HG03139 (cell line): ENCODE data around the gene C1QTNF12.
A peak's percentile ranks its signal among the peaks of the same experiment; 100 is the strongest.

Source experiments
- ATAC-seq: cut with Tn5 transposase; IDR thresholded peaks from one replicate; pipeline ENCODE4 v1.9.1; 2021; ENCODE audit not compliant: unreplicated experiment

The C1QTNF12 gene

DNA sequence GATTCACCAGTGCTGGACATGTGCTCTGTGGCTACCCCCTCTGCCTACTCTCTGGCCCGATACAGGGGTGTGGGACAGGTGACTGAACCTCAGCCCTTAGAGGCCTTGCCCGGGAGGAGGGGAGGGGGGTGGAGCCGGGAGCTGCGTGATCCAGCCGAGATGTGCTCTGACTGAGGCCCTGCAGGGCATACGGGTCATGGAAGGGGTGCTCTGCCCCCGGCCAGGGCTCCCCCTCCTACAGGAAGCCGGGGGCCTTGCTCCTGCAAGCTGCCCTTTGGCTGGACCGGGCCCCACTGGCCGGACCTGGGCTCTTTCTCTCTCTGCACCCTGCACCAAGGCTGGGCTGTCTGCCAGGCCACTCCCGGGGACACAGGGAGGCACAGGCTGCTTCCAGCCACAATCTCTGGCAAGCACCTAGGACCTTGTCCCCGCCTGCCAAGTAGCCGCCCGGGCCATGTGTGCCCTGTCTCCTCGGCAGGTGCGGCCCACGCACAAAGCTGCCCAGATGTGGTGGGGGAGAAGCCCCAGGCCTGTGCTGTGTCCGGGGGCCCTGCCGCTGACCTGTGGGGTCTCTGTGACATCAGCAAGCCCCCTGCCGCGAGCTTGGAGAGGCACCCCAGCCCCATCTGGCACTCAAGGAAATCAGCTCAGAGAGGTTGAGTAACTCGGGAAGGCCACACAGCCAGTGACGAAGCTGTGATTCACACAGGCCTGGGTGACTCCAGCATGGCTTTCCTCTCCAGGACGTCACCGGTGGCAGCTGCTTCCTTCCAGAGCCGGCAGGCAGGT lies 35.2 kb upstream of the C1QTNF12 start:
- ATAC-seq = no peak

DNA sequence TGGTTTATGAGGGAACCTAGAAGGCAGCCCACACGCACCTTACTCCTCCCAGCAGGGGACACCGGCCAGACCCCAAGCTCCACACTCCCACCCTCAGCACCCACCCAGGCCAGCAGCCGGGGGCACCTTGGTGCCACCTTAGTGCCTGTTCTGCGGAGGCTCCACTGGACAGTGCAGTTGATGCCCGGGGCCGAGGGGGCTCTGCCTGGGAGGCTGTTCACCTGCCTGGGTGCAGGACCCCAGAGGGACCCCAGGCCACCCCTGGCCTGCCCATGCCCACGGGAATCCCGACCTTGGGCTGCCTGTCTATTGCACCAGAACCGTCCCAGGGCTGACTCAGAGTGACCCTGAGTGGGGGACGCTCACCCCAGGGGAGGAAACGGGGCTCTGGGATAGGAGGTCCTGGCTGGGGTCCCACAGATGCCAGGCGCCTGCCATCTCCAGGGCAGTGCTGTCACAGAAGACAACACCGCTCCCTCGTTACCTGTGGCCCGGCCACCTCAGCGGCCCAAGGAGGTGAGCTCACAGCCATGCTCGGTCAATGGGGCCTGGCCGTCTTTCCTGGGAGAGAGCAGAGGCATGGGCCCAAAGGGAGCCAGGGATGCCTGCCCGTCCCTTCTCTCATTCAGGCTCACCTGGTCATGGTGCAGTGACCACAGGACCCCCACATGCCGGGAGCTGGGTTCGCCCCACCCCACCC lies 34.4 kb upstream of the C1QTNF12 start:
- ATAC-seq = no peak

DNA sequence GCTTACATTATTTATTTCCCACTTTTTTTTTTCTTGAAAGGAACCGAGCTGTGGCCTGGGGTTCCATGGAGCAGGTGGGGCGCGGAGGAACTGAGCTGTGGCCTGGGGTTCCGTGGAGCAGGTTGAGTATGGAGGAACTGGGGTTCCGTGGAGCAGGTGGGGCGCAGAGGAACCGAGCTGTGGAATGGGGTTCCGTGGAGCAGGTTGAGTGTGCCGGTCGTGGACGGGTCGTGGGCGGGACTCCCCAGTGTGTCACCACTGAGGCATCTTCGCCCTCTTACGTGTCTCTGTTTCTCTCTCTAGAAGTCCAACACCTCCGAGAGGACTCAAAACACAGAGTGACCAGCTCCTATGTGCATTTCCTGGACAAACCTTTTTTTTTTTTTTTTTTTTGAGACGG lies 32.5 kb upstream of the C1QTNF12 start:
- ATAC-seq = no peak

DNA sequence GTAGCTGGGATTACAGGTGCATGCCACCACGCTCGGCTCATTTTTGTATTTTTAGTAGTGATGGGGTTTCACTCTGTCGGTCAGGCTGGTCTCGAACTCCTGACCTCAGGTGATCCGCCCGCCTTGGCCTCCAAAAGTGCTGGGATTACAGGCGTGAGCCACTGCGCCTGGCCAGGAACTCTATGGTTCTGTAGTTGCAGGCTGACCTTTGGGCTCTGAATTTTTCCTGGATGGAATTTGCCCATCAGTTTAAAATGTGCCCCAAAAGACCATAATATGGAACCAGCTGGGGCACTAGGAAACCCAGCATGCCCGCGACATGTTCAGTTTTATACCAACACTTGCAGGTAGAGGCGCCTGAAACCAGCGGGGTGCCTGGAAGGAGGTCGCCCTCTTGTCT lies 32.1 kb upstream of the C1QTNF12 start:
- no peak for ATAC-seq

DNA sequence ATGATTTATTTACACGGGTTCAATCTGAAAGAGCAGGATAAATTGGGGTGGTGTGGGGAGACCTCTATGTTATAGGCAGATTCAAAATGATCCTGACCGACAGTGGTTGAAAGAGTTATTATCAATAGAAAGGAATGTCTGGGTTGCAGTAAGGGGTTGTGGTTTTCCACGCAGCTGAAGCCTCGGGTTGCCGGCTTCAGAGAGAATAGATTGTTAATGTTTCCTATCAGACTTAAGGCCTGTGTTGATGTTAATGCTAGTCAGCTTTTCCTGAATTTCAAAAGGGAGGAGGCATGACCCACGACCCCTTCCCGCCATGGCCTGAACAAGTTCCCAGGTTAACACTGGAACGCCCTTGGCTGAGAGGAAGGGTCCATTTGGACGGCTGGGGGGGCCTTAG lies 29.3 kb upstream of the C1QTNF12 start:
- no peak for ATAC-seq

DNA sequence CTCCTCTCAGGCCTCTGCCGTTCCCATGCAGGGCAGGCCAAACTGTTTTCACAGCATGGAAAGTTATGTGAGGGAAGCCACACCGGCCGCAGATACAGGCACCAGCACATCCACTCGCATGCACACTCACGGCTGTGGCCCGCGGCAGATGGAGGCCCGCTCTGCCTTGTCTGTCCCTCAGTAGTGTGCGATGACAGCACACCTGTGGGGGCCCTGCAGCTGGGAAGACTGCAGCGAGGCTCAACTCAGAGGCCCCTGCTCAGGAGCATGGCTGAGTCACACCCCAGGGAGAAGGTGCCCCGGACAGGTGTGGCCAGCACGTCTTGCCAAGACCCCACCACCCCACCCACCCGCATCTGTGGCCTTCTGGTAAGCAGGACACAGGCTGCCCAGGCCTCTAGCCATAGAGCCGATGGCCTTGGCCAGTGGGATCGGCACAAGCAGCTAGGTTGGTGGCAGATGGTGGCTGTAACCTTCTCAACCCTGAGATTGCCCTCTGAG lies 28.5 kb upstream of the C1QTNF12 start:
- no peak for ATAC-seq

DNA sequence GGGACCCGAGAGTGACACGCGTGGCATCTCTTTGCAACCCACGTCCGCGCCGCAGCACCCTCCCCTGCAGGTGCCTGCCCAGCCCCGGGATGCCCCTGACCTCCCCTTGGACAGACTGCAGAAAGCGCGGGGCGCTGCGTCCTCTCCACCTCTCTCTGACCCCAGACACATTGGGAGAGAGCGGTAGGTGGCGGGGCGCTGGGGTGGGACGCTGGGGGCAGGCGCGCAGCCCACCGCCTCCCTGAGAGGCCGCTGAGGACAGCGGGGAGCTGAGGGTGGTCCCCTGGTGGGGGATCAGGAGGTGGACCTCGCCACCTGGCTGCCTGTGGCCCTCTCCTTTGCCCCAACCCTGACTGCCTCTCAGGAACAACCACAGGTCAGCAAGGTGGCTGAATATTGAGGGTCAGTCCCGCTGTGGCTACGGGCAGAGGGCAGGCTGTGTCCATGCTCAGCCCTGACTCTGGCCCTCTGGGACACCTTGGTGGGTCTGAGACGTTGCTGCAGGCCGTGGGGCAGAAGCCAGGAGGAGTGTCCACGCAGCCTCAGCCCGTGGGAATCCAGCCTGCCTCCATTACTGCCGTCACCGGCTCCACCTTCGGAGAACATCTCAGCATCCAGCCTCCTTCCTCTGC lies 27.9 kb upstream of the C1QTNF12 start:
- ATAC-seq = peak; percentile 13

DNA sequence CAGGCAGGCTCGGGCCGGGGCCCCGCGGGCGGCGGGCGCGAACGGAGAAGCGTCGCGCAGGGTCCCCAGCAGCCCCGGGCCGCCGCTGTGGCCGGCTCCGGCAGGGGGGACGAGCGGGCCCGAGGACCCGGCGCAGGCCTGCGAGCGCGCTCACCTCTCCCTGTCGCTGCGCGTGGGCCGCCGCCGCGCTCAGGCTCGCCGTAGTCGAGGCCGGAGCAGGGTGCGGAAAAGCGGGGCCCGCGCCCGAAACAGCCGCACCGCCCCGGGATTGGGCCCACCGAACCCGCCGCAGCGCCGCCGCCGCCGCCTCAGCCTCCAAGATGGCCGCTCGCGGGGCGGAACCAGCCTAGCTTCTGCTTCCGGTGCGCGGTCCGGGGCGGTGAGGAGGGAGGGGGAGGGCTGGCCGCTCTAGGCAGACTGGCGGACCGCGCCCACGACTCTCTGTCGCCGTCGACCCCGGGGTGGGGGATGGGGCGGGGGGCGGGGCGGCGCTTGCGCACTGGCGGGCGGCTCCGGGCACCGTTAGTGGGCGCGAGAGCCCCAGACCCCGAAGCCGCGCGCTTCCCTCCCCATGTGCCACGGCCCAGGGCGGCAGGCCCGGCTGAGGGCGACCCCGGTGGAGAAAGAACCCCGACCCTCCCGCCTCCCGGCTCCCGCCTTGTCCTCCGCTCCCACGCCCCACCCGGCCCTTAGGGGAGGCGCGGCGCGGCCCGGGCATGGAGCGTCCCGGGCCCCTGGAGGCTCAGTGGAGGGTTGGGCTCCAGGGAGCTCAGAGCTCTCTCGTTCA lies 27.2 kb upstream of the C1QTNF12 start, which contains the start of gene UBE2J2:
TSS of gene UBE2J2 (minus strand) at position 343 of the 787 bp plus-strand sequence. CDS start 5,862 bp downstream, outside the sequence.
- ATAC-seq = peak; percentile 59

DNA sequence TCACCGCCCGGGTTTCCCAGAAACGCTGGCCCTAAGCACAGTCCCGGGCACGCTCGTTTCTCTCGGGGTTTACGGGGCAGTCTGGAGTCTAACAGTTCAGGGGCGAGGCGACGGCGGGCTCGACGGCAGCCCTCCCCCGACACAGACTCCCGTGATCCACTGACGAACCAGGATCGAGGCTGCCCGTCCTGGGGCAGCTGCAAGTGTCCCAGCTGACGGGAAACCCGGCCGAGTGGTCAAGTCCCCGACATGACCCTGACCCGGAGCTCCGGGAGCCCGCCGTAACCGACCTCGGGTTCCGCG lies 26.6 kb upstream of the C1QTNF12 start:
- ATAC-seq = no peak

DNA sequence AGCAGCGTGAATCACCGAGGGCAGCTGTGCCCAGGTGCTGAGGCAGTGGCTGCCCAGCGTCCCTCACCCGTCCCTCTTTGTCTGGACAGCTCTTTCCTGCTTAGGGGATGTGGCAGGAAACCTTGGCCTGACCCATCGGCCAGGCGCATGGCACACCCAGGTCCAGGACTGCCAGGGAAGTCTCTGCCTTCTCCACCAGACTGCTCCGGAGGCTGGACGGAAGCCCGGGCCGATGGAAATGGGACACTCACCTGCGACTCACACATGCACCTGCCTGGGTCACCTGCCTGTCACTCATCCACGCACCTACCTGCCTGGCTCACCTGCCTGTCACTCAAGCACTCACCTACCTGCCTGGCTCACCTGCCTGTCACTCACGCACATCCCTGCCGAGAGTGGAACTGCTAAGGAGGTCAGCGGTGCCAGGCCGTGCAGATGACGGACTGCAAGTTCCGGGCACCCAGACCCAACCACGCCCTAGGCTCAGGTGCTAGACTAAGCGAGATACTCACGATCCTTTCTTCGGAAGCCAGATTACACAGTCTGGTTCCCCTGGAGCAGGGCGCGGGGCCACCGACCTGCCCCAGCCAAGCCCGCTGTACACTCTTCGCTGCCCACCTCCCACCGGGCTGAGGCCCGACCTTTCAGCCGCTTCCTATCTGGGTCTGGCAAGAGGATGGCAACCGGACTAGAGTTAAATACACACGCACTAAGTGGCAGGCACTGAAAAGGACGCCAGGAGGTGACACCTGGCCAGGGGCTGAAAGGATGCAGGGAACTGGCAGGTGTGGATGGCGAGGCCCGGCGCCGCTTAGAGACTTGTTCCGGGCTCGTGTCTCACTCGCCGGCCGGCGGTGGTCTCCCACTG lies 26.1 kb upstream of the C1QTNF12 start:
- ATAC-seq = no peak

DNA sequence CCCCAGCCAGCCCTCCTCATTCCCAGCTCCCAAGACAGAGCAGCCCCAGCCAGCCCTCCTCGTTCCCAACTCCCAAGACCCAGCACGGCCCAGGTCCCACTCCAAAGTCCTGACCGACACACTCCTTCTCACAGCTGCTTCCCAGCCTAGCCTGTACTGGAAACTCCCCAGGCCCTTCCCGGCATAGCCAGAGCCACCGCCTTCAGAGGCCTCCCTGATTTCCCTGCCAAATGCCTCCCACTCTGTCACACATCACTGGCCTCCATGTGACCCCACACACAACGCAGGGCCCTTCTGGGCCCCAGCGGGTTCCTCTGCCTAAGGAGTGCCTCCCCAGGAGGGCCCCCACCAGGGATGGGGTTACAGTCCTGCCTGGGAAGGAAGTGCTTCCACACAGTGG lies 24.3 kb upstream of the C1QTNF12 start:
- ATAC-seq = no peak

DNA sequence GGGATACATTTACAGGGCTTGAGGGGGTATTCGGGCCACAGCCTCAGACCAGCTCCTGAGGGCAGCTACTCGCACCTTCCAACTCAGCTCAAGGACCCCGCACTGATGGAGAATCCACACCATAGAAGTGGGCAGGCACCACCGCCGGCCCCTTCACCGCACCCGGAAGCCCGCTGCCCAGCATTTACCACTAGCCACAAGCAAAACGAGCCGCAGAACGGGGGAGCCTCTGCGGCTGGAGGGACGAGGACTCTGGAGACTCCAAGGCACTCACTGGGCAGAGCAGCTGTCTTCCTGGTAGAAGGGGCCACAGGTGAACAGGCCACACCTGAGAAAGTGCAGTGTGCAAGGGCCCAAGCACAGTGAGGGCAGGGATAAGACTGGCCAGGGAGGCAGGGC lies 21.8 kb upstream of the C1QTNF12 start:
- ATAC-seq = no peak

DNA sequence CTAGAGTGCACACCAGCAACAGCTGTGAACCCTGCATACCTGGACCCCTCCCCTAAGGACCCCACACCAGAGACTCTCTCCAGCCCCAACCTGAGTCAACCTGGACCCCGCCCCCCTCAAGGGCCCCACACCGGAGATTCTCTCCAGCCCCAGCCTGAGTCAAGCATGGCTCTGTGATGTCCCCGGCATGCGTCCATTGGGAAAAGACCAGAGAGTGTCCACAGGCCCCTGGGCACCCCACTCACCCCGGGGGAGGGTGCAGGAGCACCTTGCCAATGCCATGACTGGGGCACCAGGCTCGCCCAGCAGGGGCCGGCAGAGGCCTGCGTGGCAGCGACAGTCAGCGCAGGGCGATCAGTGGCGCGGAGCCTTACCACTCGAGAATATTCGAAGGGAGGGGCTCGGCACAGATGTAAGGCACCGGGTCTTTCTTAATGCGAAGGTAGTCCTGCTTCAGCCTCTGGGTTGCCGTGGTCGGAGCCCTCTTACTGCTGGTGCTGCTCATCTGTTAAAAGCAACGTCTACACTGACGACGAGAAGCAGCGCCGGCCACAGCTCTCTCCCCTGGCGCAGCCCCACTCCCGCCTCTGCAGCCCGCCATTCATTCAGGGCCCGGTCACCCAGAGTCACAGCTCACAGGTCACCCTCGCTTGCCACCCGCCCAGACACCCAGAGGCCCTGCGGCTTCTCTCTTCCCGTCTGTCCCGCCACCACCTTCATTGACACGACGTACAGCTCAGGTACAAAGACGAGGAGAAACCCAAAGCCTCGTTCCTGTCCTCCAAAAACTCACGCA lies 21.2 kb upstream of the C1QTNF12 start:
- ATAC-seq = no peak

DNA sequence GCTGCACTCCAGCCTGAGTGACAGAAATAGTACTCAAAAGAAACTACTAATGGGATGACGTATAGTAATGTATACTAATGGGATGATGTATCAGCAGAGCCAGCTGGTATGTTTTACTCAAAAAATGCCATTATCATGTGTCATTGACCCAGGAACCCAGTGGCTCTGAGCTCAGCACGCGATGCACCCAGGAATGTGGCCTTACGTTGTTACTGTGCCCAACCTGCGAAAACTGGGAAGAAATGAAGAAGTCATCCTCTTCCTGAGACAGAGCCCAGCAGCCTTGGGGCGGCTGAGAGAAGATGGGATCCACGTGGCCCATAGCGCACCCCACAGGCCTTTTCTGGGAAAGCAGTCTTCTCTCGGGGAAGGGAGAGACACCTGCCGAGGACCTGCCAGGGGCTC lies 18.3 kb upstream of the C1QTNF12 start:
- ATAC-seq = no peak

DNA sequence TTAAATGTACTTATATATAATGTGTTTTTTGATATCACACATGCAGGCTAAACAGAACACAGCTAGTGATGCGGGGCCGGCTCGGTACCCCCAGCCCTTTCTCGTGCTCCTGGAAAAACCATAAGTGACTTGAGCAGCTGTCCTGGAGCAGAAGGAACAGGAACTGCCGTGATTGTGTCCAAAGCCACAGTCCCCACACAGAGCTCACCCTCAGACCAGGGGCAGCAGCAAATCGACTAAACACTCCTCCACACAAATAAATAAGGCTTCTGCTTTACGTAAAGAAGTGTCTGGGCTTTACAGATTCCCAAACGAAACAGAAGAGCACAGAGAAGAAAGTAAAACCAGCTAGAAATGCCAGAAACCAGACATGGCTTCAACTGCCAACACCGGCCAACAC lies 17.5 kb upstream of the C1QTNF12 start:
- ATAC-seq = no peak

DNA sequence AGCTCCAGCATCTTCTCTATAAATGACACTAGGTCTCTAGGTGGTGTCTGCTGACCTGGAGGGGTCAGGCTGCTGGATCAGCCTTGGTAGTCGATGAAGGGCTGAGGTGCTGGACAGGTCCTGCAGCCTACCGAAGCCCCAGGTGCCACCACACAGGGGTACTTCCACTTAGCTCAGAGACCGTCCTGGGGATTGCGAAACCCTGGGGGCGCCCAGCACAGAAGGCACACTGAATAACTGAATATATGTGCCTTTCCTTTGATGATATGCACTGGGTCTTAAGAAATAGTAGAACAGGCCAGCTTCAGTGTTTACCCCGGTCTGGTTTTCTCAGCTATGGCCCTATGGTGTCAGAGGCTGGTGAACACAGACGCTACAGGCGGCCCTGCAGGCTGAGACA lies 16.2 kb upstream of the C1QTNF12 start:
- no peak for ATAC-seq

DNA sequence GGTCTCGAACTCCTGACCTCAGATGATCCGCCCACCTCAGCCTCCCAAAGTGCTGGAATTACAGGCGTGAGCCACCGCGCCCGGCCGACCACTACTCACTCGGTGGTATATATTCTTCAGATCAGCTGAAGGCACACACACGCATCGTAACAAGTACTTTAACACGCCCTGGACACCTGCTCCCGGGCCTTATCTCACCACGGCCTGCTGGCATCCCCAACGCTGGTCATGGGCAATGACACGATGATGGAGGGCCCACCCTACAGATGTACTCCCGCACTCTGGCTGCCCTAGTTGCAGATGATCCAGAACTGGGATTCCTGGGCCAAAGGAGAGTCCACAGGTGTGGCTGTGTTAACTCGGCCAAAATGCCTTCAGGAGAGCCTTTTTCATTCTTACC lies 15.5 kb upstream of the C1QTNF12 start:
- no peak for ATAC-seq

DNA sequence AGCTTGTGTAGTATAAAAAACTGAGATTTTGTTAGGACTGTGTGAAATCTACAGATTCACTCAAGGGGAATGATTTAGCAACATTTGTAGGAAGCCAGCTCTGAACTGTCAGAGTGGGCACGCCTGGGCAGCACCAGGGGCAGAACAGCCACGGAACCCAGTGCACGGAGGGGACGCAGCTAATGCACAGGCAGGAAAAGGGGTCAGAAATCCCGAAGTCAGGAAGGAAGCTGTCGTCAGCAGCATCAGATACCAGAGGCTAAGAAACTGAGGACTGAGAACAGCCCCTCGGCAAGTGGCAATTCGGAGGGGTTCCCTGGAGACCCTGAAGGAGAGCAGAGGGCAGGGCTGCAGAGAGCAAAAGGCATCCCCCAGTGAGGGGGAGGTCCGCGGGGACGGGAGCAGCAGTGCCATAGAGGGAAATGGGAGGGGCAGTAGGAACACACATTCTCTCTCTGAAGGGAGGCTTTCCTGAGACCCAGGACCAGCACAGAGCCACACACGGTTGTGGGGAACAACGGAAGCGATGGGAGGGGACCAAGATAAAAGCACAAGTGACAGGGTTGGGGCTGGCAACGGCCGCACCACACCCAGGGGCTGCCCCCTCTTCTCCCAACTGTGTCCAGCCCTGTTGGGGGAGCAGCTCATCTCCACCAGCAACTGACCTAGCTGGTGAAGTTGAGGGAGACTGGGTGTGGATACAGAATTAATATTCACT lies 14.5 kb upstream of the C1QTNF12 start:
- ATAC-seq = no peak
